ENCODE data around the gene PLA2G6.
"Not testable (repeated sequence)": the region's sequence is repeated elsewhere in the genome, so short reads cannot be mapped to it uniquely, and the experiment has no call there.

The PLA2G6 gene

GRCh38 chr22:38082986-38083710 is 98.5 kb downstream of the PLA2G6 start:
- no peak overlapping the region for H3K9ac ChIP-seq (ENCODE audit: low read length)
- no peaks in the 10 kb centered on the region for H3K4me1 ChIP-seq (ENCODE audit: control insufficient read depth, insufficient read depth, low read length)
- peaks cover 11% of the 10 kb centered on the region for H3K27me3 ChIP-seq (ENCODE audit: control insufficient read depth, insufficient read depth, low read length)
- no peak overlapping the region for H3K4me3 ChIP-seq (ENCODE audit: low read length)
- H3K27ac ChIP-seq (ENCODE audit: low read depth, low read length), result no peak overlapping the region
- H3K36me3 ChIP-seq (ENCODE audit: control insufficient read depth, insufficient read depth, low read length), result no peaks in the 10 kb centered on the region

DNA sequence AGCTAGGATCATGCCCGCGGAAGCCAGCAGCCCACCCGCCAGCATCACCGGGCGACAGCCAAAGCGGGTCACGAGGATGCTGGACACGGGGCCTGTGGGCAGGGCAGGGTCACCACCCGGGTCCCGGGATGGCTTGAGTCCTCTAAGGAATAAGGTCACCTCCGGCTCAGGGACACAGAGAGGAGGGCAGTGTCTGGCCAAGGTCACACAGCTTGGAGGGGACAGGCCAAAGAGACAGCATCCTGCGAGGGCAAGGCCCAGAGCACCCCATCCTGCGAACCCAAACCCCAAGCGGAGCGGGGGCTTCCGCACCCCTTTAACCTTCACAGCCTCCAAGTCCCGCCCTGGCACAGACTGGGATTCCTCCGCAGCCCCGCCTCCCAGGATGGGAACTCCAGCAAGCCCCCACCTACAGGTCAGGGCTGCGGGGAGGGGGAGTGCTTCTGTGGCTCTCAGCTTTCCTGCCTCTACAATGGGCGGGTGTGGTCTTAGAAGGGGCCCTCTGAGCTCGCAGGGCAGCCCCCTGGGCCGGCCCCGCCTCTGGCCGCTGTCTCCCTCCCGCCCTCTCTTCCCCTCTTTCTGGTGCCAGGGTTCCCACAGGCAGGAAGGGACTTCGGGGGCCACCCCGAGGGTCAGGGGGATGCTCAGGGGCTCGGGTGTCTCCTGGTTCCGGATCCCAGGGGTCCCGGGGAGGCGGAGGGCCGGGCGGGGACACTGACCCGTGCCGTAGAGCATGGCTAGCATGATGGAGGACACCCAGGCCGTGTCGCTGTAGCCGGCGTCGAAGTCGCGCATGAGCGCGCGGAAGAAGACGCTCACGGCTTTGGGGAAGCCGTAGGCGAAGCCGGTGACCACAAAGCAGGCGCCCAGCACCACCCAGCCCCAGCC is 99.4 kb downstream of the PLA2G6 start:
- Histone ChIP-seq H3K4me3 (ENCODE audit: low read length) (peak overlapping the region; percentile 21), H3K4me1 (ENCODE audit: control insufficient read depth, insufficient read depth, low read length) (no peaks in the 10 kb centered on the region), H3K27me3 (ENCODE audit: control insufficient read depth, insufficient read depth, low read length) (peaks cover 11% of the 10 kb centered on the region), H3K9ac (ENCODE audit: low read length) (no peak overlapping the region), H3K36me3 (ENCODE audit: control insufficient read depth, insufficient read depth, low read length) (no peaks in the 10 kb centered on the region), H3K27ac (ENCODE audit: low read depth, low read length) (no peak overlapping the region)

- Histone ChIP-seq H3K4me3 (ENCODE audit: low read length) (peak overlapping the region; percentile 25), H3K9ac (ENCODE audit: low read length) (no peak overlapping the region), H3K4me1 (ENCODE audit: control insufficient read depth, insufficient read depth, low read length) (no peaks in the 10 kb centered on the region), H3K27ac (ENCODE audit: low read depth, low read length) (no peak overlapping the region), H3K36me3 (ENCODE audit: control insufficient read depth, insufficient read depth, low read length) (no peaks in the 10 kb centered on the region), H3K27me3 (ENCODE audit: control insufficient read depth, insufficient read depth, low read length) (peaks cover 11% of the 10 kb centered on the region)
Observed at GRCh38 chr22:38081636-38081940, 100.0 kb downstream of the PLA2G6 start.

DNA sequence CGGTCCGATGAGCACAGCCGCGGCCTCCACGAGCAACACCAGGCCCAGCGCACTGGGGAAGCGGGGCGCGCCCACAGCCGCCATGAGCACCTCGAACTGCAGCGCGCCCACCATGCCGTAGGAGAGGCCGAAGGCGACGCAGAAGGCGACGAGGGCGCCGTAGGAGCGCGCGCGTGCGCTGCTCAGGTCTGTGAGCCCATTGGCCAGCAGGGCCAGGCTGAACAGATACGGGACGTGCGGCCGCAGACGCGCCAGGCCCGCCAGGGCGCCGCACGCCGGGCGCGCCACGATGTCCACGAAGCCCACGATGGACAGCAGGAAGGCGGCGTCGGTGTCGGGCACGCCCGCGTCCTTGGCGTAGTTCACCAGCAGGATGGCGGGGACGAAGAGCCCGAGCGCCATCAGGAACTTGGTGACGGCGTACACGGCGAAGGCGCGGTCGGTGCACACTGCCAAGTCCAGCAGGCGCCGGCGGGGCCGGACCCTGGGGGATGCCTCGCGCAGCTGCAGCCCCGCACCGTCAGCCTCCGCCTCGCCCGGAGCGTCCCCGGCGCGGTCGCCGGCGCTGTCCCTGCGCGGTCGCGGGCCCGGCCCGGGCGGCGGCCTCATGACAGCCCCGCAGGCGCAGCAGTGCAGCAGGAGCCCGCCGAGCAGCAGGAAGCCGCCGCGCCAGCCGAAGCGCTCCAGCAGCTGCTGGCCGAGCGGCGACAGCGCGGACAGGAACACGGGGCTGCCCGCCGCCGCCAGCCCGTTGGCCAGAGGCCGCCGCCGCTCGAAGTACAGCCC is 100.6 kb downstream of the PLA2G6 start:
- Histone ChIP-seq H3K36me3 (ENCODE audit: control insufficient read depth, insufficient read depth, low read length) (no peaks in the 10 kb centered on the region), H3K27me3 (ENCODE audit: control insufficient read depth, insufficient read depth, low read length) (peaks cover 11% of the 10 kb centered on the region), H3K27ac (ENCODE audit: low read depth, low read length) (no peak overlapping the region), H3K4me3 (ENCODE audit: low read length) (peak overlapping the region; percentile 25), H3K4me1 (ENCODE audit: control insufficient read depth, insufficient read depth, low read length) (no peaks in the 10 kb centered on the region), H3K9ac (ENCODE audit: low read length) (no peak overlapping the region)

DNA sequence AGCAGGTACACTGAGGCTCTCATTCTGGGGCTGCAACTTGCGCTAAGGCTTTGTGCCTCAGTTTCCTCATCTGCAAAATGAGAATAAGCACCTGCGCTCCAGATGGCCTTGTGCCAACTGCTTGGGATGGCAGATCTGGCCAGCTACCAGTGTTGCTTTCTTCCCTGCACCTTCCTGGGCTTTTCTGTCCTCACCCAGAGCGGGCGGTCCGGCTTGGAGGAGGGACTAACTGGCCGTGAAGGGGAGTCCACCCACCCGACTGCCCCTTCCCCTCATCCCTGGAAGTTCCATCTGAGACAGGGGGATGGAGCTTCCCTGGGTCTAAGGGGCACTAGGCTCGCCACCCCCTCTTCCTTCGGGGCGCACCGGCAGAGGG is 101.2 kb downstream of the PLA2G6 start:
- Histone ChIP-seq H3K9ac (ENCODE audit: low read length) (no peak overlapping the region), H3K36me3 (ENCODE audit: control insufficient read depth, insufficient read depth, low read length) (no peaks in the 10 kb centered on the region), H3K27ac (ENCODE audit: low read depth, low read length) (no peak overlapping the region)

DNA sequence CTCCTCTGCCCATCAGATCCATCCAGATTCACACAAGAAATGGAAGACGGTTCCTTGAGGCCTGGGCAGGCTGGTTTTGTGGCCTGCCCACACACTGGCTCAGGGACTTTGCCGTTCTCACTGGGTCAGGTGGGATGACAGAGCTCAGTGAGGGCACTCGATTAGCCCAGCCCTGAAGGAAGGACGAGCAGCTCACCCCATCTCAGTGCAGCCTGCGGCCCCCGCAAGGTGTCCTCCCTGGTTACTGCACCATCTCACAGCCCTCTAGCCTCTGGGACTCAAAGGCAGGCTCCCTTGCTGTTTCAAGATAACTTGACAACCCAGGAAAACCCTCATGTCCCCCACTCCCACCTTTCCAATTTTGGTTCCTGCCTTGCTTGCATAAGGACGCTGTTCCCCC is 101.8 kb downstream of the PLA2G6 start:
- Histone ChIP-seq H3K4me3 (ENCODE audit: low read length) (no peak overlapping the region), H3K27ac (ENCODE audit: low read depth, low read length) (no peak overlapping the region), H3K9ac (ENCODE audit: low read length) (no peak overlapping the region), H3K36me3 (ENCODE audit: control insufficient read depth, insufficient read depth, low read length) (no peaks in the 10 kb centered on the region), H3K4me1 (ENCODE audit: control insufficient read depth, insufficient read depth, low read length) (no peaks in the 10 kb centered on the region), H3K27me3 (ENCODE audit: control insufficient read depth, insufficient read depth, low read length) (peaks cover 11% of the 10 kb centered on the region)

More for the DNA sequence above, 101.2 kb downstream of the PLA2G6 start:
- Histone ChIP-seq H3K4me3 (ENCODE audit: low read length) (no peak overlapping the region), H3K4me1 (ENCODE audit: control insufficient read depth, insufficient read depth, low read length) (no peaks in the 10 kb centered on the region), H3K27me3 (ENCODE audit: control insufficient read depth, insufficient read depth, low read length) (peaks cover 11% of the 10 kb centered on the region)

DNA sequence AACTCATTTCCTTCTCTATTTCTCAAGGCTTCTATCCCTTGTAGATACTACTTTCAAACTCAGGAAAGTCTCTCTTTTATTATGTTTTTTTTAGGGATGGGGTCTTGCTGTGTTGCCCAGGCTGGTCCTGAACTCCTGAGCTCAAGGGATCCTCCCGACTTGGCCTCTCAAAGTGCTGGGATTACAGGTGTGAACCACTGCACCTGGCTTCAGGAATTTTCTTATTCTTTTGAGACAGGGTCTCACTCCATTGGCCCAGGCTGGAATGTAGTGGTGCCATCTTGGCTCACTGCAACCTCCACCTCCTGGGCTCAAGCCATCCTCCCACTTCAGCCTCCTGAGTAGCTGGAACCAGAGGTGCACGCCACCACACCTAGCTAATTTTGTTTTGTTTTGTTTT is 102.4 kb downstream of the PLA2G6 start:
- H3K4me1 ChIP-seq (ENCODE audit: control insufficient read depth, insufficient read depth, low read length); H3K9ac ChIP-seq (ENCODE audit: low read length); H3K36me3 ChIP-seq (ENCODE audit: control insufficient read depth, insufficient read depth, low read length); H3K4me3 ChIP-seq (ENCODE audit: low read length); H3K27ac ChIP-seq (ENCODE audit: low read depth, low read length): not testable (repeated sequence)
- peaks cover 11% of the 10 kb centered on the region for H3K27me3 ChIP-seq (ENCODE audit: control insufficient read depth, insufficient read depth, low read length)

- Histone ChIP-seq H3K27ac (ENCODE audit: low read depth, low read length) (no peak overlapping the region), H3K9ac (ENCODE audit: low read length) (no peak overlapping the region), H3K36me3 (ENCODE audit: control insufficient read depth, insufficient read depth, low read length) (no peaks in the 10 kb centered on the region), H3K27me3 (ENCODE audit: control insufficient read depth, insufficient read depth, low read length) (peaks cover 11% of the 10 kb centered on the region), H3K4me1 (ENCODE audit: control insufficient read depth, insufficient read depth, low read length) (no peaks in the 10 kb centered on the region), H3K4me3 (ENCODE audit: low read length) (no peak overlapping the region)
Observed at GRCh38 chr22:38078046-38078840, 103.4 kb downstream of the PLA2G6 start.

DNA sequence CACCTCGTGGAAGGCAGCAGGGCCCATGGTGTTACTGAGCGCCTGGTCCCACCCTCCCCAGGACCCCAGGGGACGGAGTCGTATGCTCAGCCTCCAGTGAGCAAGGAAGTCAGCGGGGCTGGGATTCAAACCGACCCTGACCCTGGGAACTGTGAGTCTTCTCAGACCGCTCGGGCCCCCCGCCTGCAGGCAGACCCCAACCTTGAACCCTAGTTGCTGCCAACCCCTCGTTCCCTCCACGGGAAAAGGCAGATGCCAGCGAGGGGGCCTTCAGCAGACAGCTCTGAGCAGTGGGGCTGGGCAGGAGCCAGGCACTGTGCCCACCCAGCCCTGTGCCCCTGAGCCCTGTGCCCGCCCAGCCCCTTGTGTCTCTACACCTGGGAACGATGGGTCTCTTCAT is 104.0 kb downstream of the PLA2G6 start:
- Histone ChIP-seq H3K36me3 (ENCODE audit: control insufficient read depth, insufficient read depth, low read length) (peaks cover 3% of the 10 kb centered on the region), H3K27ac (ENCODE audit: low read depth, low read length) (no peak overlapping the region), H3K9ac (ENCODE audit: low read length) (no peak overlapping the region)

DNA sequence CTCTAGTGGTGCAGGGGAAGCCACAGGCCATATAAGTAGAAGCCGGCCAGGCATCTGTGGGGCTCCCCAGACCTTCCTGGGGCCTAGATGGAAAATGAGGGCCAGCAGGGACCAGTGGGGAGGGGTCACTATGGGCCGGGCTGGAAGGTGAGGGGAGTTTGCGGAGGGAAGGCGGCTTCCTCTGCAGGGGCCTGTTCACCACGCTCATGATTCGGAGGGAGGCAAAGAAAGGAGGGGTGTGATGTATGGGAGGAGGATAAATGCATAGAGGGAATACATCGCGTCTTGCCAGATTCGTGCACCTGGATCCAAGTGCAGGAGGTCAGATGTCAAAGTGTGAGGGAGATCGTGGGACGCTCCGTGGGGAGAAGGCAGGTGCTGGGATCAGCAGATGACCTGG is 104.5 kb downstream of the PLA2G6 start:
- Histone ChIP-seq H3K27ac (ENCODE audit: low read depth, low read length) (no peak overlapping the region), H3K9ac (ENCODE audit: low read length) (no peak overlapping the region), H3K36me3 (ENCODE audit: control insufficient read depth, insufficient read depth, low read length) (peaks cover 4% of the 10 kb centered on the region), H3K4me3 (ENCODE audit: low read length) (no peak overlapping the region), H3K27me3 (ENCODE audit: control insufficient read depth, insufficient read depth, low read length) (peaks cover 2% of the 10 kb centered on the region), H3K4me1 (ENCODE audit: control insufficient read depth, insufficient read depth, low read length) (no peaks in the 10 kb centered on the region)

More for the DNA sequence above, 104.0 kb downstream of the PLA2G6 start:
- Histone ChIP-seq H3K4me3 (ENCODE audit: low read length) (no peak overlapping the region), H3K4me1 (ENCODE audit: control insufficient read depth, insufficient read depth, low read length) (no peaks in the 10 kb centered on the region), H3K27me3 (ENCODE audit: control insufficient read depth, insufficient read depth, low read length) (peaks cover 7% of the 10 kb centered on the region)

GRCh38 chr22:38075961-38076360 is 105.7 kb downstream of the PLA2G6 start:
- H3K27ac ChIP-seq (ENCODE audit: low read depth, low read length), result no peak overlapping the region
- H3K9ac ChIP-seq (ENCODE audit: low read length), result no peak overlapping the region
- no peaks in the 10 kb centered on the region for H3K27me3 ChIP-seq (ENCODE audit: control insufficient read depth, insufficient read depth, low read length)
- H3K36me3 ChIP-seq (ENCODE audit: control insufficient read depth, insufficient read depth, low read length), result peaks cover 10% of the 10 kb centered on the region
- no peaks in the 10 kb centered on the region for H3K4me1 ChIP-seq (ENCODE audit: control insufficient read depth, insufficient read depth, low read length)
- no peak overlapping the region for H3K4me3 ChIP-seq (ENCODE audit: low read length)

Measured in rectal smooth muscle tissue (tissue), 1 donor.